ENCODE results near the gene HIGD1B.
"Not testable (repeated sequence)": the region's sequence is repeated elsewhere in the genome, so short reads cannot be mapped to it uniquely, and the experiment has no call there.

The HIGD1B gene

GRCh38 chr17:44847586-44847985 lies at the start of gene HIGD1B:
Gene HIGD1B (plus strand): TSS chr17:44847883. CDS start chr17:44848153, 270 bp downstream.
- no peak for DNase-seq (ENCODE audit: low read depth in 2 of 2)

GRCh38 chr17:44798356-44798755 lies 49.3 kb upstream of the HIGD1B start:
- no peak for DNase-seq (ENCODE audit: low read depth in 2 of 2)

- DNase-seq (ENCODE audit: low read depth in 2 of 2), result no peak
These were observed 45.8 kb upstream of the HIGD1B start for GRCh38 chr17:44801880-44802279.

GRCh38 chr17:44804302-44805089 lies 43.2 kb upstream of the HIGD1B start:
- DNase-seq (ENCODE audit: low read depth in 2 of 2), result no peak

- DNase-seq (ENCODE audit: low read depth in 2 of 2), result no peak
These were observed 40.4 kb upstream of the HIGD1B start for GRCh38 chr17:44807093-44807816.

GRCh38 chr17:44807817-44808155 lies 39.9 kb upstream of the HIGD1B start:
- no peak for DNase-seq (ENCODE audit: low read depth in 2 of 2)

GRCh38 chr17:44808156-44808555 lies 39.5 kb upstream of the HIGD1B start:
- no peak for DNase-seq (ENCODE audit: low read depth in 2 of 2)

- DNase-seq (ENCODE audit: low read depth in 2 of 2), result not testable (repeated sequence)
These were observed 38.9 kb upstream of the HIGD1B start for GRCh38 chr17:44808656-44809388.

- no peak for DNase-seq (ENCODE audit: low read depth in 2 of 2)
These were observed 35.4 kb upstream of the HIGD1B start for GRCh38 chr17:44812263-44812662.

- DNase-seq (ENCODE audit: low read depth in 2 of 2), result not testable (repeated sequence)
These were observed 29.2 kb upstream of the HIGD1B start for GRCh38 chr17:44818508-44818907.

- no peak for DNase-seq (ENCODE audit: low read depth in 2 of 2)
These were observed 27.0 kb upstream of the HIGD1B start for GRCh38 chr17:44820631-44821212.

GRCh38 chr17:44825236-44825635 lies 22.4 kb upstream of the HIGD1B start:
- not testable (repeated sequence) for DNase-seq (ENCODE audit: low read depth in 2 of 2)

GRCh38 chr17:44826123-44826790 lies 21.4 kb upstream of the HIGD1B start:
- DNase-seq (ENCODE audit: low read depth in 2 of 2), result no peak

GRCh38 chr17:44827863-44828262 lies 19.8 kb upstream of the HIGD1B start:
- DNase-seq (ENCODE audit: low read depth in 2 of 2), result no peak

- no peak for DNase-seq (ENCODE audit: low read depth in 2 of 2)
These were observed 18.7 kb upstream of the HIGD1B start for GRCh38 chr17:44828919-44829522.

GRCh38 chr17:44829523-44830358 lies 17.9 kb upstream of the HIGD1B start, which contains the start of gene GJC1:
Gene GJC1 (minus strand): TSS chr17:44830287. CDS start chr17:44805817, 24,470 bp downstream.
- no peak for DNase-seq (ENCODE audit: low read depth in 2 of 2)

GRCh38 chr17:44830359-44831288 lies 17.1 kb upstream of the HIGD1B start:
- no peak for DNase-seq (ENCODE audit: low read depth in 2 of 2)

- no peak for DNase-seq (ENCODE audit: low read depth in 2 of 2)
These were observed 16.3 kb upstream of the HIGD1B start for GRCh38 chr17:44831371-44831770.

- no peak for DNase-seq (ENCODE audit: low read depth in 2 of 2)
These were observed 14.9 kb upstream of the HIGD1B start for GRCh38 chr17:44832805-44833204.

All from stimulated activated CD4-positive, alpha-beta T cell treated with anti-CD3 and anti-CD28 coated beads, Interleukin-1b, Interleukin-23, amount 100 ng/mL, for 1 hour (primary cell).